ENCODE data around the gene MGST2. TPM values are rescaled to one million over a fixed set of nuclear protein-coding genes. Genes with fewer than 3 reads are reported as not detected.
A peak's percentile ranks its signal among the peaks of the same experiment; 100 is the strongest.

The MGST2 gene
- total and polyA plus RNA-seq, 3 donors from 2014 or later, result 82.2 to 97.9 (median 87.6) TPM

DNA sequence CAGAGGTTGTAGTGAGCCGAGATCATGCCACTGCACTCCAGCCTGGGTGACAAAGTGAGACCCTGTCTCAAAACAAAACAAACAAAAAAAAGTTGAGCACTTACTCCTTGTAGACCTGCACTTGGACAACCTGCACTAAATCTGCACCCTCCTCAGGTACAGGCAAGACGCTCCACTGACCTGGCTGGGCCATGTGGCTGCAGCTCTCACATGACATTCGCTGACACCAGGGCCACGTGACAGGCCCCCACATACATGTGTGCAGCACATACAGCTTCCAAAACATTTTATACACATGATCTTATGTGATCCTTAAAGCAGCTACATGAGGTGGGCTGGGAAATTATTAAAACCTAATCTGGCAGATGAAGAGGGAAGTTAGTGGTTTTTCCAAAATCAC is 62.5 kb downstream of the MGST2 start:
- no peaks in the 10 kb centered on the region for H3K27me3 ChIP-seq
- WGBS, 2 donors, result 90 to 95% methylated on average over 4 of the region's 4 CpGs
- H3K27ac ChIP-seq, result no peak overlapping the region
- H3K36me3 ChIP-seq (ENCODE audit: low read depth, missing control alignments), result no peaks in the 10 kb centered on the region
- no peaks in the 10 kb centered on the region for H3K9me3 ChIP-seq
- intact Hi-C loops (cut with DNase I; ENCODE audit: low total_unique reads), result no loop called here
- DNase-seq, result no peak
- peaks cover 7% of the 10 kb centered on the region for H3K4me1 ChIP-seq
- H3K4me3 ChIP-seq, result no peak overlapping the region
- TF ChIP-seq, protein P1, sequence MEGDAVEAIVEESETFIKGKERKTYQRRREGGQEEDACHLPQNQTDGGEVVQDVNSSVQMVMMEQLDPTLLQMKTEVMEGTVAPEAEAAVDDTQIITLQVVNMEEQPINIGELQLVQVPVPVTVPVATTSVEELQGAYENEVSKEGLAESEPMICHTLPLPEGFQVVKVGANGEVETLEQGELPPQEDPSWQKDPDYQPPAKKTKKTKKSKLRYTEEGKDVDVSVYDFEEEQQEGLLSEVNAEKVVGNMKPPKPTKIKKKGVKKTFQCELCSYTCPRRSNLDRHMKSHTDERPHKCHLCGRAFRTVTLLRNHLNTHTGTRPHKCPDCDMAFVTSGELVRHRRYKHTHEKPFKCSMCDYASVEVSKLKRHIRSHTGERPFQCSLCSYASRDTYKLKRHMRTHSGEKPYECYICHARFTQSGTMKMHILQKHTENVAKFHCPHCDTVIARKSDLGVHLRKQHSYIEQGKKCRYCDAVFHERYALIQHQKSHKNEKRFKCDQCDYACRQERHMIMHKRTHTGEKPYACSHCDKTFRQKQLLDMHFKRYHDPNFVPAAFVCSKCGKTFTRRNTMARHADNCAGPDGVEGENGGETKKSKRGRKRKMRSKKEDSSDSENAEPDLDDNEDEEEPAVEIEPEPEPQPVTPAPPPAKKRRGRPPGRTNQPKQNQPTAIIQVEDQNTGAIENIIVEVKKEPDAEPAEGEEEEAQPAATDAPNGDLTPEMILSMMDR (IDR thresholded peaks at IDR 0.05), result no peak
- no peak for TF ChIP-seq POLR2A (IDR thresholded peaks at IDR 0.05)

DNA sequence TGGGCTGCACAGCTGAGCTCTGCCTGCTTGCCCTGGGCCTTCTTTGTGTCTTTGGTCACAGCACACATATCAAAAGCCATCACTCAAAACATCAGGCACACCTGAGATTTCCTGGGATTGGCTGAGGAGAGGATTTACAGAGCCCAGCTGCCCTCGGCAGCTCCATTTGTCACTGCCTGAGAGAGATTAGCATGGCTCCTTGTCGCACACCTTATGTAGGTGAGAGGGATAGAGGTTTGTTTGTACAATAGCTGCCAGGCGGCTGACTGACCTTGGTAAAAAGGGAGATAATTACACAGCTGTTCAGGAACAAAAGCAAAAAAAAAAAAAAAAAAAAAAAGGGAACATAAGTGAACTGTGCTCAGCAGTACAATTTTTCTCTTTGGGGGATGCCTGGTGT is 63.2 kb downstream of the MGST2 start:
- TF ChIP-seq POLR2A (IDR thresholded peaks at IDR 0.05), result no peak
- TF ChIP-seq, protein P1 (IDR thresholded peaks at IDR 0.05), result no peak
- DNase-seq, result no peak
- intact Hi-C loops (cut with DNase I; ENCODE audit: low total_unique reads), result no loop called here
- Histone ChIP-seq H3K9me3 (no peaks in the 10 kb centered on the region), H3K4me1 (peaks cover 14% of the 10 kb centered on the region), H3K27ac (no peak overlapping the region), H3K36me3 (ENCODE audit: low read depth, missing control alignments) (no peaks in the 10 kb centered on the region), H3K27me3 (no peaks in the 10 kb centered on the region), H3K4me3 (no peak overlapping the region)
- 47 to 70% methylated on average over 3 of the region's 3 CpGs for WGBS, 2 donors

DNA sequence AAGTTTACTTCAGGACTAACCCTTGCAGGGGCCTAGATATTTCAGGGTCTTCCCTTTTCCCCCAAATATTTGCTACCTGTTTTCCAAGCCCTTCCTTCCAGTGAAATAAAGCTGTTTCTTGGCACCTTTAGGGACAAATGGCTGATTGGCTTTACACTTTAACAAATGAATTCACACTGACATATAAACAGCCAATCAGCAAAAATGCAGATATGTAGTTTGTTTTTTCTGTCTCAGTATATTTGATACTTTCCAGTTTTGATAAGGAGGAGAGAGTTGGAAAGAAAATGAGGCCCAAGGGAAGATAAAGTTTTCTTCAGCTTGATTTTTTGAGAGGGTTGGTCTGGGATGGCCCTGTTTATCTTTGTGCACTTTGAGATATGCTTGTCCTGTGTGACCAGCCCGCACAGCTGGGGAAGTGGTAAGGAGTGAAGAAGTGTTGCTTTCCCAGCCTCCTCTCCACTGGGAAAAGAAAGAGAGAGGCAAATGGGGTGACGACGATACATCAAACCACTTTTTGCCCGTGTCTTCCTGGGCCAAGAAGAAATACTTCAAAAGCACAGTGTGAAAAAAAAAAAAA is 67.5 kb downstream of the MGST2 start:
- no peak overlapping the region for H3K4me3 ChIP-seq
- intact Hi-C loops (cut with DNase I; ENCODE audit: low total_unique reads), result loop anchor here (5.0 to 10.0 kb wide), 3 partner anchors 68 to 592 kb away; partner anchors contain the start of gene MGST2
- peaks cover 35% of the 10 kb centered on the region for H3K4me1 ChIP-seq
- WGBS, 2 donors, result 26 to 46% methylated on average over 4 of the region's 4 CpGs
- no peaks in the 10 kb centered on the region for H3K27me3 ChIP-seq
- TF ChIP-seq POLR2A (IDR thresholded peaks at IDR 0.05), result no peak
- TF ChIP-seq, protein P1 (IDR thresholded peaks at IDR 0.05), result no peak
- peak; percentile 73 for DNase-seq
- no peaks in the 10 kb centered on the region for H3K9me3 ChIP-seq
- H3K27ac ChIP-seq, result peak overlapping the region; percentile 83 to 93
- no peaks in the 10 kb centered on the region for H3K36me3 ChIP-seq (ENCODE audit: low read depth, missing control alignments)

DNA sequence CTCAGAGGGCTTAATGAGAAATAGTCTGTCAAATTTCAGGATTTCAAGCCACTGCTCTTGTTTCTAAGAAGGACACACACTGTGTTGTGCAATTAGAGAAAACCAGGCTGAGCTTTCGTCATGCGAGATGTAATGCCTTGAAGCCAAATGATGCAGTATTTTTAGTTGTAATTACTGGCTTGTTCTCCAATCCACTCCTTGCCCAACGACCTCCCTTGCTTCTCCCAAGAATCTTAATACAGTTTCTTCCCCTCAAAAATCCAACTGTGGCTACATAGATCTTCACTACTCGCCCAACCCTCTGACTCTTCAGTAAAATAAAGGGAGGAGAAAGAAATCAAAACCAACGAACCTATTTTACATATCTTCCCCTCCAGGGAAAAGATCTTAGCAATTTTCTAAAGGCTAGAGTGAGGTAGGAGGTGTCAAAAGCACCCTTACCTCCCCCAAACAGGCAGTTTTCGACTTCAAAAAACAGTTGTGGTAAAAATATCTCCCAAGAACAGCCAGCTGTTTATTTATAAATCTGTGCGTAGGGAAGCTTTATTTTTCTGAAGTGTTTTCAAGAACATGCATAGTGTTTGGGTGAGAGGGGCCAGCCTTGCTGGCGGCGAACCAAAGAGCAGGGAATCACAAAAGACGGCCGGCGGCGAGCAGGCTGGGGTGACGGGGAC is 68.7 kb downstream of the MGST2 start:
- Histone ChIP-seq H3K27me3 (no peaks in the 10 kb centered on the region), H3K9me3 (no peaks in the 10 kb centered on the region), H3K4me3 (peak overlapping the region; percentile 48 to 69), H3K27ac (peak overlapping the region; percentile 83 to 93), H3K36me3 (ENCODE audit: low read depth, missing control alignments) (no peaks in the 10 kb centered on the region), H3K4me1 (peaks cover 42% of the 10 kb centered on the region)
- no peak for DNase-seq
- TF ChIP-seq, protein P1 (IDR thresholded peaks at IDR 0.05), result no peak
- TF ChIP-seq POLR2A (IDR thresholded peaks at IDR 0.05), result no peak
- 4 to 7% methylated on average over 13 to 14 of the region's 14 CpGs for WGBS, 2 donors
- intact Hi-C loops (cut with DNase I; ENCODE audit: low total_unique reads), result loop anchor here (5.0 to 10.0 kb wide), 3 partner anchors 70 to 590 kb away; partner anchors contain the start of gene MGST2

Data from testis (tissue), 3 donors.